Bronchus fibroblast of lung (primary cell): ENCODE data around the gene CFAP77. TPM values are rescaled to one million over a fixed set of nuclear protein-coding genes. Genes with fewer than 3 reads are reported as not detected.

Experiments used
- total RNA-seq: library from RNA; depleted of rRNA; stranded (reverse); fragments of >200 nt; gene quantifications from 2 replicates; pipeline ENCODE4 v1.2.3, GENCODE V29; 2015

The CFAP77 gene
- not detected in 2 replicates for total RNA-seq

GRCh38 chr9:132409828-132410528, at the start of gene CFAP77:
Gene CFAP77, plus strand, starts transcription at chr9:132410211. Its CDS starts 61 bp downstream, at chr9:132410272.

DNA sequence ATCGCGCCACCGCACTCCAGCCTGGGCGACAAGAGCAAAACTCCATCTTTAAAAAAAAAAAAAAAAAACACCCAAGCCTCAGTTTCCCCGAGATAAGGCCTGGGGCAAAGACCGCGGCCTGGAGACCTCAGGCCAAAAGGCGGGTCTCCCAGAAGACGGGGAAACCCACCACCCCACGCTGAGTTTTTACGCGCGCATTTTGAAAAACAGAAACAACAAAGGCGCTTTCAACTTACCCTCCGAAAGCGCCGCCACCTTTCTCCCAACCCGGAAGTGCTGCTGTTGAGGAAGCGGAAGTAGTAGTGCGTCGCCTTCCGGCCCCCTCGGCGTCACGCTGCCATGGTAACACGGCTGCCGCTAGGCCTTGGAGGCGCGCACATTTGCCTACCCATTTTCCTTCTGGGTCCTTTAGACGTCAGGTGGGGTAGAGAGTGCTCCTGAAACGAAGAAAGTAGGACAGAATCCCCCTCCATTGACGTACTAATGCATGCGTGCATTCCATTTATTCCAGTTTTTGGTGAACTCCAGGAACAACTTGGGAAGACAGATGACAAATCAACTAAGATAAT, 3.4 kb upstream of the CFAP77 start, which contains the start of gene TTF1:
Gene TTF1 (minus strand): TSS at position 287 of the 569 bp plus-strand sequence. CDS start 4,019 bp downstream, outside the sequence.

DNA sequence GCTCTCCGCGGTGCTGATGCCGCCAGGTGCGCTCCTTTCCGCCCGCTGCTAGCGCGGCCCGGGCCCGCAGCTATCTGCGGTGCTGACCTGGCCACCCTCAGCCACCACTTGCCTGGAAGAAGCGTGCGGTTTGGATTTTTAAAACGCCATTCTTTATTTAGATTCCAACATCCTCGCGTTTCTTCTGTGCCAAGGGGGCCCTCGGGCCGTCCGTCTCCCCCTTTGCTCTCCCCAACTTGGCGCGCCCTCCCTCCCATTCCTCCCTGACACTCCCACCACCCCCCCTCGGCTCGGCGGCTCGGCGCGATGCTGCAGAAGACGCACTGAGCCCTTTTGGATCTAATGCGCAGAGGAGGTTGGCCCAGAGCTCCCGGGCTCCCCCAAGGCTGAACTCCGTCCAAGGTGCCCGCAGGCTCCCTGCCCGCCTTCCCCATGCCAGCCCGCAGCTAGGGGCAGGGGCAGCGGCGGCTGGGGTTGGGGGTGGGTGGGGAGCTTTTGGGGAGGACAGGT, 172.3 kb downstream of the CFAP77 start, which contains the start of gene BARHL1:
Gene BARHL1 (plus strand): TSS at position 331 of the 510 bp plus-strand sequence. CDS start 192 bp downstream, outside the sequence.

Other genes starting within 250 kb of the CFAP77 start
- under 0.01 and 0.15 TPM in 2 replicates for gene NTNG2, start 248.2 kb upstream of the CFAP77 start, total RNA-seq
- 15.9 and 16.5 TPM in 2 replicates for gene SETX, start 55.2 kb upstream of the CFAP77 start, total RNA-seq
- 10.6 TPM in 2 replicates for gene TTF1, start 3.4 kb upstream of the CFAP77 start, total RNA-seq
- gene BARHL1, start 172.4 kb downstream of the CFAP77 start, total RNA-seq: not detected in 2 replicates